ENCODE results near the gene CAPZA1.

Gene CAPZA1

GRCh38 chr1:112702420-112703261, 83.0 kb downstream of the CAPZA1 start:
- no peak for FAIRE-seq

GRCh38 chr1:112703706-112704105, 84.1 kb downstream of the CAPZA1 start:
- no peak for FAIRE-seq

DNA sequence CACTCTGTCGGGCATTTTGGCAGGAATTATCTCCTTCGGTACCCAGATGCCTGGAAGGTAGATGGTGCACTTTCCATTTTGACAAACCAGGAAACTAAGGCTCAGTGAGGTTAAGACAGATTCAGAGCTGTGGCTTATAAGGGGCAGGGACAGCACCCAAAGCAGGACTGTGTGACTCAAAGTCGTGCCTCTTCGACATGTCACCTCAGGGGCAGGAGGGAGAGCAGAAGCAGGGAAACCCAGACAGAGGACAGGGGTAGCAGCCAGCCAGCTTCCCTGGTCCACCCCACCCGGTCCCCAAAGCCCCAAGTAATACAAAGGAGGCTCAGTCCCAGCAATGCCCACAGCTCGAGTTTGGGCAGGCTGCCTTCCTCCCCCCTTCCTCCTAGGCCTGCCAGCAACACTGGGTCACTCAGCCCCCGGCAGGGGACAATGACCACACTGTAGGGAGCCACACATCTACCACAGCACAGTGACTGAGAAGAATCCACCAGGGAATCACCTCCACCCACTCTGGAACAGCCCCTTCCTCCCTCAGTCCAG, 84.8 kb downstream of the CAPZA1 start:
- FAIRE-seq = no peak

- peak; percentile 71 for FAIRE-seq
These were observed 85.4 kb downstream of the CAPZA1 start for GRCh38 chr1:112704934-112705627.

DNA sequence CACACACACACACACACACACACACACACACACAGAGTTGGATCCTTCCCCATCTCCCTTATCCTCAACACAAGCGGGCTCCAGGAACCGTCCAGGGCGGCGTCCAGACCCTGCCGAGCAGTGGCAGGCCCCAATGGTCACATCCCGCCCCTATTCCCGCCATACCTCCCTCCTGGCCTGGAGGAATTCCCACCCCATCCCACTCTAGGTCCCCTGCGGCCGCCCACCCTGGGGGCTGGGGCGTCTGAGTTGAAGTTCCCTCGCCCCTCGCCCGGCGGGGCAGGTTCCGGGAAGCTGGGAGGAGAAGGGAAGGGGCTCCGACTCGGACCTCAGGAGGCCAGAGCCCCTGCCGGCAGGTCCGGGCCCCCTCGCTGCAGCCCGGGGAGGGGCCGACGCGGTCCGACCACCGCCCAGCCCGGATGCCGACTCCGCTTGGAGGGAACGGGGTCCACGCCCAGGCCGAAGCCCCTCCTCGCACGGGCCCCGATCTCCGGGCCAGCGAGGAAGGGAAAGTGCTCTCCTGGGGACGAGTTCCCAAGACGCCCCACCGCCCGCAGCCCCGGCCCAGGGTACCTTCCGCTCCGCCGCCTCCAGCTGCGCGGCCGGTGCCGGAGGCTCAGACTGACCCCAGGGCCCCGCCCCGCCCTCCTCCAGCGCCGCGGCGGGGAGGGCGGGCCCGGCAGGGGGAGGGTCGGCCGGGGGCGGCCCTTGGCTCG, 87.0 kb downstream of the CAPZA1 start, which contains the start of gene RHOC:
TSS of gene RHOC (minus strand) at position 623 of the 716 bp plus-strand sequence. CDS start 3,328 bp downstream, outside the sequence.
- FAIRE-seq = no peak

DNA sequence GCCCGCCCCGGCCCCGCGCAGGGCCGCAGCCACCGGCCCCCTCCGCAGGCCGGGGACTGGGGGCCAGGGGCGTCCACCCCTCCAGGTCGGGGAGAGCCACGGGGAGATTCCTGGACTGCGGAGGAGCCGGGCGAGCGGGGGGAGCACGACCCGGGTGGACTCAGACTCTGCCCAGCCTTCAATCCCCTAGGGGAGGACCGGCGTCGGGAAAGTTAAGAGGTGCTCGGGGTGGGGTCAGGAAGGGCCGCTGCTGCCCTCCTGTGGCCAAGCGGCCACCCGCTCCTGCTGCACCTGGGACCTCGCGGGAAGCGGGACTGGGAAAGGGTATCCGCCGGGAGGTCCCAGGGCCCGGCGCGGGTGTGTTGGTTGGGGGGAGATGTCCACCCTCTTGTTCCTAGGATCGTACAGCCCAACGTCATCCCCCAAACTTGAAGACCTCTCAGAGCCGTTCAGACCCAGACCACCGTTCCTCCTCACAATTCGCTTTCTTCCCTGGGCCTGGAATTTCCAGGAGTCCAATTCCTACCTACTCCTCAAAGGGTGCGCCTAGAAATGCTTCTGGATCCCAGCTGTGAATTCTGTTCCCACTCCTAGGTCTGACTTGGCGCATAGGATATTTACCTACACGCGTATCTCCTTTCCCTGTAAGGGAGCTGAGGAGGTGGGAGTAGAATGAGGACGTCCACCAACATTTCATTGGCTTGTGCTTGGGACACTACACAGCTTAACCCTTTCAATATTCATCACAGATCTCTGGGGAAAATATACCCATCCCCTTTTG, 87.8 kb downstream of the CAPZA1 start:
- no peak for FAIRE-seq

- FAIRE-seq = no peak
These were observed 88.4 kb downstream of the CAPZA1 start for GRCh38 chr1:112708002-112708448.

- FAIRE-seq = no peak
These were observed 88.9 kb downstream of the CAPZA1 start for GRCh38 chr1:112708489-112708888.

DNA sequence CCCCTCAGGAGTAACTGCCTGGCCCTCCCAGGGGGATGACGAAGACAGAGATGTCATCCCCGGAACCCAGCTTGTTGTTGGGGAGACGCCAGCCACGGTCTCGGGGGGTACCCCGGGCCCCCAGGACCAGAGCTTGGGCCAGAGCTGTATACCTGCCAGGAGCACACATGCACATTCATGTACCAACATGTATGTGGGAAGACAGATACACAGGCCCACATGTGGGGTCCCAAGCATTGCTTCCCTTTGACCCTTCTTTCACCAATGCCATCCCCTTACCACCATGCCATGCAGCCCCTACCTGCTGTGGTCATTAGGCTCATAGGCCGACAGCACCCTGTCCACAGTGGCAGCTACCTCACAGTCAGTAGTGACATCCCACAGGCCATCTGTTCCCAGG, 90.5 kb downstream of the CAPZA1 start:
- FAIRE-seq = no peak

DNA sequence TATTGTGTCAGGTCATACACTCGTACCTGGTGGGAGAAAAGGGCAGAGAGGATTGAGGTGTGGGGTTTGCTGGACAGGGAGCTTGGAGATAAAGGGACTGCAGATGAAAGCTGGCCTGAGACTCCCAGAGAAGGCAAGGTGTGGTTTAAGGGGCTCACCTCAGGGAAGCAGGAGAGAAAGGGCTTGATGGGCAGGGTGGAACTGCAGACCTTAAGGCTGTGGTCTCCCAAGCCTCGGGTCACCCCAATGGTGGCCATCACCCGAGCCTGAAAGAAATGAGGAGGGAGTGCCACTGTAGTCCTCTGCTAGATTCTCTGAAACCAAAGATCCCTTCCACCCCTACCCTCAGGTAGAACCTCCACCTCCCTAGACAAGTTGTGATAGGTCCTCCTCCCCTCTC, 91.0 kb downstream of the CAPZA1 start:
- no peak for FAIRE-seq

- FAIRE-seq = no peak
These were observed 91.4 kb downstream of the CAPZA1 start for GRCh38 chr1:112711041-112711440.

GRCh38 chr1:112711670-112712069, 92.0 kb downstream of the CAPZA1 start:
- FAIRE-seq = no peak

DNA sequence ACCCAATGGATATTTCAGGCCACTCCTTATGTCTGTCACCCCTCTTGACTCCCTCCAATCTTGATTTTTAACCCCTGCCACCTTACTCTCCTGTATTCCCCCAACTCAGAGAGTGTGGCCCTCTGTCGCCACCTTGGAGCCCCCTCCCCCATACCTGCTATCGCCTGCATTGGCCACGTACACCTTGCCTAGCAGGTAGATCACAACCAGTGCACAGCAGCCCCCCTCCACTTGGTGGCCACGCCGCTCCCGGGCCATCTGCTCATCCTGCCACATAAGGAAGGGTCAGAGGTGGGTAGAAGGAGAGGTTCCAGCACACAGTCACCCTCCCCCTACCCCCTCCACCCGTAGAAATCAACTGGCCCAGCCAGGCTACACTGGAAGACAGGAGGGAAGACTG, 92.6 kb downstream of the CAPZA1 start:
- no peak for FAIRE-seq

- FAIRE-seq = no peak
These were observed 93.1 kb downstream of the CAPZA1 start for GRCh38 chr1:112712701-112713128.

DNA sequence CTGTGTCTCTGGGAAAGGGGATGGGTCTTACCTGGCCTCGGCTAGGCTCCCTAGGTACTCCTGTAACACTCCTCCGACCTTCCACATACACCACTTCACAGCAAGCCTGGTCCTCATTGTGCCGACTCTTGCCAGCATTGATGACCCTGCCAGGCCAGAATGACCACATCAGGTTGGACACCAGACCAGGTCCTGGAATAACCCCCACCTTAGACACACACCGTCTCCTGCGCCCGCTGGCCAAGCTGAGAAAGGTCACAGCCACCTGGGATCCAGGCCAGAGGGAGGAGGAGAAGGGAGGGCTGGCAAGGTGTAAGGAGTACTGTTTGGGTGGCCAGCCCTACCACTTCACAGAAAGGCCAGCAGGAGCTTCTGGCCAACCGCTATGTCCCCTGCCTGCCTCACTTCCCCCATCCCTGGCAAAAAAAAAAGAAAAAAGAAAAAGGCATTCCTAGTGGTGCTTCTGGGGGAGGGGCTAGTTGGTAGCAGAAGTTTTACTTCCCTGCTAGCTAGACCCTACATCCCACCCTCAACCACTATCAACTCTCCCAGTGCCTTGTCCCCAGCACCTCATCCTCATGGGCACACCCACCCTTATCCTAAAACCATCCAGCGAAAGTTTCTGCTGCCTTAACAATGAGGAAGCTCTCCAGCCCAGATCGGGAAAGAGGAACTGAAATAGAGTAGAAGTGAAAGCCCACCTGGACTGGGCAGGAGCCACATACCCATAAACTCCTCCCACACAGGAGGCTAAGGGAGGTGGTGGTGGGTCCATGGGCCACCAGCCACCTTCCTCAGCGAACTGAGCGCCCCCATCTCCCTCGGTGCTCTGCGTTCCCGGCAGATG, 94.1 kb downstream of the CAPZA1 start:
- no peak for FAIRE-seq

GRCh38 chr1:112714313-112715263, 95.0 kb downstream of the CAPZA1 start:
- no peak for FAIRE-seq

DNA sequence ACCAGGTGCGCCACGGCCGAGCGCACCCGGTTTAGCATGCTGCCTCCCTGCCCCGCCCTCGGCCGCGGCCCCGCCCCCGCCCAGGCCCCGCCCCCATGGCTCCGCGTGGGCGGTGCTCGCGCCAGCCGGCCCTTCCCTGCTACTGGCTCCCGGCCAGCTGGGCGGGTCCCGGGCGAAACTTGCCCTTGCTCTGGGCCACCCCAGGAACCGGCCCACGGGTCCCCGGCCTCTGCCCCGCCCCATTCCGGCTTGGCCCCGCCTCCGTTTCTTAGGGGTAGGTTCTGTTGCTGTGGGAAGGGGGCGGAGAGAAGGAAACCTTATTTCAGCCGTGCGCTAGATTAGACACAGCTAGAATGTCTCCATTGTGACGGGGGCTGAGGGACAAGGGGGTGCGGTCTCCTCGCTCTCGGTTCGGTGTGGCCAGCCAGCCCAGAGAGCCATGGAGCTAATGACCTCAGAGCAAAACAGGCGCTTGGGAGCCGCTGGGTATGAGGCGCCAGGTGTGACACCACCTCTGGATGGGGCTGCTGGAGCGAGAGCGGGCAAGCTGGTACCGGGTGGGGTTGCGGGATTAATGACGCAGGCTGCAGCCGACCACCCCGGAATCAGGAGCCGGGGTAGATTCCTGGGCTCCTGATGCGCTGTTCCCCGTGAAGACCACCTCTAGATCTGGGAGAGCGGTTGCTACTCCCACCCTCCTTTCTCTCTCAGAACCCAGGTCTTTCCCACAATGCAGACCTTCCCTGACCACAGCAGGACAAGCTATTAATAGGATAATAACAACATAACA, 95.8 kb downstream of the CAPZA1 start, which contains the start of gene PPM1J:
TSS of gene PPM1J (minus strand) at position 69 of the 790 bp plus-strand sequence. CDS start at position 38, 31 bp downstream.
- no peak for FAIRE-seq

DNA sequence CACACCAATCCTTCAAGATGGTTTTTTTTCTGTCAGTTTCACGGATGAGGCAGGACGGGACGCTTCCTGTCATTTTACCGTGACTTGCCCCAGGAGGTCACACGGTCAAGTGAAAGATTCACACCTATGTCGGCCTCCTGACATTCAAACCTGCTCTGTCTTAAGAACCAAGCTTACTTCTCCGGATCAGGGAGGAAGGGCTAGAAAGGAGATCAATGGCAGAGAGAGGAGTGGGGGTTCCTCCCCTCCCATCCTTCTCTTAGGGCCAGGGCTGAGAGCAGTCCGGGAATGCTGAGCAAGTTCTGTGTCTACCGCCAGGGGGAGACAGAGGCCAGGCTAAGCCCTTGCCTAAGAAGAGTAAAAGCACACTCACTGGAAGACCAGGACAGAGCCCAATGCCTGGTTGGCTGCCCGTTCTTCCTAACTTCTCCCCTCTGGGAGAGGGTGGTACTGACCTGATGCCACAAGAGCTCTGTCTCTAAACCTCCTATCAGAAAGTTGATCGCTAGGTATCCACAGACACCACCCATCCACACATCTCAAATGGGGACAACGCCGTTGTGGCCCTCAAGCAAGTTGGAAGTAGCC, 96.6 kb downstream of the CAPZA1 start:
- no peak for FAIRE-seq
